Skeletal muscle satellite cell (primary cell): Measurements from ENCODE around the gene SIVA1.

Experiments used
- H3K27me3 ChIP-seq: 2 replicates; pipeline ENCODE4 v1.7.0; 2013; ENCODE audit warnings: low read length; ENCODE audit not compliant: control insufficient read depth, insufficient read depth
- H3K36me3 ChIP-seq: 2 replicates; pipeline ENCODE4 v1.7.0; 2013; ENCODE audit warnings: mild to moderate bottlenecking, control low read depth, low read length; ENCODE audit not compliant: insufficient read depth
- H3K4me1 ChIP-seq: 2 replicates; pipeline ENCODE4 v1.7.0; 2013; ENCODE audit warnings: low read length; ENCODE audit not compliant: control insufficient read depth, insufficient read depth
- H3K4me2 ChIP-seq: 2 replicates; pipeline ENCODE4 v1.7.0; 2013; ENCODE audit warnings: mild to moderate bottlenecking, low read length
- H3K4me3 ChIP-seq: 2 replicates; pipeline ENCODE4 v1.7.0; 2013; ENCODE audit warnings: low read length
- H3K9ac ChIP-seq: 2 replicates; pipeline ENCODE4 v1.7.0; 2013; ENCODE audit warnings: mild to moderate bottlenecking, low read depth, low read length, moderate library complexity
- H3K9me3 ChIP-seq: replicated peaks from 2 replicates; pipeline ENCODE4 v1.7.0; 2013; ENCODE audit warnings: mild to moderate bottlenecking, control low read depth, low read length

The SIVA1 gene

GRCh38 chr14:104779776-104780512 is 27.0 kb downstream of the SIVA1 start:
- no peaks in the 10 kb centered on the region for H3K4me1 ChIP-seq
- H3K4me3 ChIP-seq: no peak overlapping the region
- H3K9me3 ChIP-seq: no peaks in the 10 kb centered on the region
- H3K4me2 ChIP-seq: no peak overlapping the region
- H3K9ac ChIP-seq: no peak overlapping the region
- no peaks in the 10 kb centered on the region for H3K27me3 ChIP-seq
- peaks cover 34% of the 10 kb centered on the region for H3K36me3 ChIP-seq

DNA sequence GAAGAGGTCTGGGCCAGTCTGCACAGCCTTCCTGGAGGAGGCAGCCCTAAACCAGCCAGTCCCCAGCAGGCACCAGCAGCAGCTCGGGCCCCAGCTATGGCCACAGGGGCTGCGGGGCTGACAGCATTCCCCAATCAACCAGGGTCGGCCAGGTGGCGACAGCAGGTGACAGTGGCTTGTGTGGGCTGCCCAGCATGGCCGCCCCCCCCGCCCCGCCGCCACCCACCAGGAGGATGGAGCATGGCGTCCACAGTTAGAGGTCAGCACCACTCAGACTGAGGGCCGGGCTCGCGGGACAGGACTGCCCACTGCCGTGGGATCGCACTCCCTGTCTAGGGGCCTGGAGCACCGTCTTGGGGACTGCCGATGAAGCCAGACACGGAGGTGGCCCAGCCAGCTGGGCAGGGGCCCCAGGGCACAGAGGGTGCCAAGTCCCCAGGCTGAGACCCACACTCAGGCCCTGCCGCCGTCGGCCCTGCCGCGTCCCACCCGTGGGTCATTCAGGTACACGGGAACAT is 27.6 kb downstream of the SIVA1 start:
- H3K36me3 ChIP-seq: peaks cover 27% of the 10 kb centered on the region
- no peaks in the 10 kb centered on the region for H3K4me1 ChIP-seq
- H3K4me3 ChIP-seq: no peak overlapping the region
- no peak overlapping the region for H3K4me2 ChIP-seq
- H3K9ac ChIP-seq: no peak overlapping the region
- H3K9me3 ChIP-seq: no peaks in the 10 kb centered on the region
- H3K27me3 ChIP-seq: no peaks in the 10 kb centered on the region

- Histone ChIP-seq H3K36me3 (peaks cover 22% of the 10 kb centered on the region), H3K9ac (no peak overlapping the region), H3K27me3 (no peaks in the 10 kb centered on the region), H3K9me3 (no peaks in the 10 kb centered on the region), H3K4me3 (no peak overlapping the region), H3K4me1 (peaks cover 5% of the 10 kb centered on the region), H3K4me2 (no peak overlapping the region)
These were observed 28.5 kb downstream of the SIVA1 start for GRCh38 chr14:104781271-104782077.

- Histone ChIP-seq H3K4me3 (no peak overlapping the region), H3K9ac (no peak overlapping the region), H3K4me1 (peaks cover 13% of the 10 kb centered on the region), H3K4me2 (no peak overlapping the region), H3K9me3 (no peaks in the 10 kb centered on the region), H3K36me3 (peaks cover 23% of the 10 kb centered on the region), H3K27me3 (no peaks in the 10 kb centered on the region)
These were observed 29.3 kb downstream of the SIVA1 start for GRCh38 chr14:104782086-104782807.

DNA sequence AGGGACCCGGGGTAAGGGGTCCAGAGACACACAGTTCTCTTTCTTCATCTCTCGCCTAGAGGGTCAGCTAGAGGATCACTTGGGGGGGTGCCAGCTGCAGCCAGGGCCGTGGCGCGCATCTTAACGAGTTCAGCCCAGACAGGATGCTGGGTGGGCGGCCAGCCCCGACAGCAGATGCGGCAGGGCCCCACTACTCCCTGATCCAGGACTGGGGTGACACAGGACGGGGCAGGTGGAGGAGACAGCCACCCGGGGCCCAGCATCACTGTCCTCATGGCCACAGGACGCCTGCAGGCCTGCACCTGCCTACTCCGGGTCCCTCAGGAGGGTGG is 29.8 kb downstream of the SIVA1 start:
- Histone ChIP-seq H3K4me2 (no peak overlapping the region), H3K9me3 (no peaks in the 10 kb centered on the region), H3K36me3 (peaks cover 24% of the 10 kb centered on the region), H3K4me3 (no peak overlapping the region), H3K9ac (no peak overlapping the region), H3K4me1 (peaks cover 18% of the 10 kb centered on the region), H3K27me3 (no peaks in the 10 kb centered on the region)

GRCh38 chr14:104783484-104784217 is 30.7 kb downstream of the SIVA1 start:
- no peak overlapping the region for H3K9ac ChIP-seq
- no peaks in the 10 kb centered on the region for H3K9me3 ChIP-seq
- H3K4me2 ChIP-seq: no peak overlapping the region
- no peaks in the 10 kb centered on the region for H3K27me3 ChIP-seq
- H3K4me3 ChIP-seq: no peak overlapping the region
- H3K36me3 ChIP-seq: peaks cover 27% of the 10 kb centered on the region
- H3K4me1 ChIP-seq: peaks cover 20% of the 10 kb centered on the region

- H3K4me3 ChIP-seq: no peak overlapping the region
- H3K36me3 ChIP-seq: peaks cover 29% of the 10 kb centered on the region
- H3K9ac ChIP-seq: no peak overlapping the region
- H3K9me3 ChIP-seq: no peaks in the 10 kb centered on the region
- H3K27me3 ChIP-seq: no peaks in the 10 kb centered on the region
- no peak overlapping the region for H3K4me2 ChIP-seq
- H3K4me1 ChIP-seq: peaks cover 20% of the 10 kb centered on the region
These were observed 31.2 kb downstream of the SIVA1 start for GRCh38 chr14:104784218-104784568.

DNA sequence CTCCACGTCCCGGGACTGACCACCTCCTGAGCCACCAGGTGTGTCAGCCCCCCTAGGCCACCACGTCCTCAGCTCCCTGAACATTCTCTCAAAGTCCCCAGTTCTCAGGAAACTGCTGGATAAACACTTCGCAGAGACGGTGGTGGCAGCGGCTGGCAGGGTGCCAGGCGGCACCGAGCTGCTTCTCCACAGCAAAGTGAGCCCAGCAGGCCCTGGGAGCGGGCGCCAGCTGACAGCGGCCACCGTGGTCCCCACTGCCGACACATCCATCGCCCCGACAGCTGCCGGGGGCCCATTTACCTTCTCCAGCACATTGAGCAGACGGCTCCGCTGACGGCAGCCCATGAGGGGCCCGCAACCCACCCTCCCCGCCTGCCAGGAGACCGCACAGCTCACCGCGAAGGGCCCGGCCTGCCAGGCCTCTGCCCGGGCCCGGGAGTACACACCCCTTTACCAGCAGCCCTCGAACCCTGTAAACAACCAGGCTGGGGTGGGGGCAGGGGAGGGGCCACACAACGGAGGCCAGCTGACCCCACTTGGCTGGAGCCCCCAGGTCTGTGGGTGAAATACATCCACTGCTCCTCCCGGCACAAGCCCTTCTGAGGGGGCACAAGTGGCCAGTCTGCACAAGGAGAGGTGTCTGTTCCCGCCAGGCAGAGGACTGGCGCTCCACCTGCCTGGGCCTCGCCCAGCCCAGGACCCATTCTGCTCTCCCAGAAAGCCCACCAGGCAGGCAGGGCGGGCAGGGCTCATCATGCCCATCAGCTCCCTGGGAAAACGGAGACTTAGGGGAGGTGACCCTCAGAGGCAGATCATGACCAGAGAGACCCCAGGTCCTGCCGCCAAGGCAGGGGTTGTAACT is 32.1 kb downstream of the SIVA1 start:
- Histone ChIP-seq H3K27me3 (no peaks in the 10 kb centered on the region), H3K36me3 (peaks cover 28% of the 10 kb centered on the region), H3K9me3 (no peaks in the 10 kb centered on the region), H3K9ac (no peak overlapping the region), H3K4me3 (no peak overlapping the region), H3K4me1 (peaks cover 20% of the 10 kb centered on the region), H3K4me2 (no peak overlapping the region)

DNA sequence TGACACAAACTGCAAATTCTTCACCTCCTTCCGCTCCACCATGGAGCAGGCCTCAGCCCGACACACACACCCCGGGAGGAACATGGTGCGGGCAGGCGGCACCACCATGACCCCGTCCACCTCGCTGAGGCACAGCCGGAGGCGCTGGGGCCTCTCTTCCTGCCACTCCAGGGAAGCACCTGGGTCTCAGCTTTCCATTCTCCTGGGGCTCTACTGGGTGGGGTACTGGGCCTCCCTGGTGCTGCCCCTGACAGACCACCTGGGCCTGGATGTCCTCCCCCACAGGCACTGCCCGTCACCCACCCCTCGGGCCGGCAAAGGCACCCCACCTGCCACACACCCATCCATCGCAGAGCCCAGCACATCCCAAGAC is 32.7 kb downstream of the SIVA1 start:
- Histone ChIP-seq H3K4me3 (no peak overlapping the region), H3K4me1 (peaks cover 20% of the 10 kb centered on the region), H3K36me3 (peaks cover 30% of the 10 kb centered on the region), H3K4me2 (no peak overlapping the region), H3K27me3 (no peaks in the 10 kb centered on the region), H3K9ac (no peak overlapping the region), H3K9me3 (no peaks in the 10 kb centered on the region)

GRCh38 chr14:104786091-104786586 is 33.2 kb downstream of the SIVA1 start:
- Histone ChIP-seq H3K4me1 (peaks cover 20% of the 10 kb centered on the region), H3K4me2 (no peak overlapping the region), H3K9ac (no peak overlapping the region), H3K27me3 (no peaks in the 10 kb centered on the region), H3K36me3 (peaks cover 34% of the 10 kb centered on the region), H3K4me3 (no peak overlapping the region), H3K9me3 (no peaks in the 10 kb centered on the region)
